ENCODE data around the gene TRIM2. TPM values are rescaled to one million over a fixed set of nuclear protein-coding genes. Genes with fewer than 3 reads are reported as not detected.

Gene TRIM2
- total RNA-seq, 1 experiment from 2014 or later: 49.6 TPM

GRCh38 chr4:153345012-153345981 is 141.1 kb downstream of the TRIM2 start:
- H3K4me1 Mint-ChIP-seq (ENCODE audit: low read depth, unreplicated experiment): peaks cover 41% of the 10 kb centered on the region
- H3K9me3 Mint-ChIP-seq (ENCODE audit: low read depth, unreplicated experiment): no peaks in the 10 kb centered on the region
- CTCF ChIA-PET: interaction anchor here (1.3 kb wide), 1 partner anchor 202 kb away, joined by 3 read pairs; no protein-coding TSS in a partner anchor
- peak; percentile 22 for DNase-seq
- H3K27ac Mint-ChIP-seq (ENCODE audit: unreplicated experiment): peak overlapping the region; percentile 44
- BruUV-seq (replicated peaks): TSS peak; percentile 68
- H3K36me3 Mint-ChIP-seq (ENCODE audit: insufficient read depth, unreplicated experiment): peaks cover 10% of the 10 kb centered on the region
- intact Hi-C loops (cut with micrococcal nuclease; ENCODE audit: unreplicated experiment): loop anchor here (1.0 kb wide), 1 partner anchor 231 kb away; no protein-coding TSS in a partner anchor
- no peak for TF ChIP-seq CTCF (IDR thresholded peaks at IDR 0.05; ENCODE audit: unreplicated experiment)
- no peaks in the 10 kb centered on the region for H3K27me3 Mint-ChIP-seq (ENCODE audit: unreplicated experiment)
- H3K4me3 Mint-ChIP-seq (ENCODE audit: low read depth, unreplicated experiment): peak overlapping the region; percentile 75

- CTCF ChIA-PET: interaction anchor here (1.2 to 1.3 kb wide), 2 partner anchors 203 to 228 kb away, joined by 3 to 8 read pairs; no protein-coding TSS in a partner anchor
- no peak overlapping the region for H3K27ac Mint-ChIP-seq (ENCODE audit: unreplicated experiment)
Measured at GRCh38 chr4:153346031-153346430, 141.8 kb downstream of the TRIM2 start.

GRCh38 chr4:153346563-153346962 is 142.3 kb downstream of the TRIM2 start:
- TF ChIP-seq CTCF (IDR thresholded peaks at IDR 0.05; ENCODE audit: unreplicated experiment): no peak
- DNase-seq: no peak
- H3K9me3 Mint-ChIP-seq (ENCODE audit: low read depth, unreplicated experiment): no peaks in the 10 kb centered on the region
- CTCF ChIA-PET: interaction anchor here (1.2 kb wide), 1 partner anchor 228 kb away, joined by 8 read pairs; no protein-coding TSS in a partner anchor
- no peak overlapping the region for H3K27ac Mint-ChIP-seq (ENCODE audit: unreplicated experiment)
- peaks cover 34% of the 10 kb centered on the region for H3K4me1 Mint-ChIP-seq (ENCODE audit: low read depth, unreplicated experiment)
- no peak overlapping the region for H3K4me3 Mint-ChIP-seq (ENCODE audit: low read depth, unreplicated experiment)
- BruUV-seq (replicated peaks): no TSS peak
- intact Hi-C loops (cut with micrococcal nuclease; ENCODE audit: unreplicated experiment): no loop called here
- no peaks in the 10 kb centered on the region for H3K27me3 Mint-ChIP-seq (ENCODE audit: unreplicated experiment)
- peaks cover 10% of the 10 kb centered on the region for H3K36me3 Mint-ChIP-seq (ENCODE audit: insufficient read depth, unreplicated experiment)

More at GRCh38 chr4:153346031-153346430, 141.8 kb downstream of the TRIM2 start:
- Mint-ChIP-seq H3K27me3 (ENCODE audit: unreplicated experiment) (no peaks in the 10 kb centered on the region), H3K4me1 (ENCODE audit: low read depth, unreplicated experiment) (peaks cover 39% of the 10 kb centered on the region), H3K9me3 (ENCODE audit: low read depth, unreplicated experiment) (no peaks in the 10 kb centered on the region), H3K36me3 (ENCODE audit: insufficient read depth, unreplicated experiment) (peaks cover 10% of the 10 kb centered on the region), H3K4me3 (ENCODE audit: low read depth, unreplicated experiment) (peak overlapping the region; percentile 75)
- no TSS peak for BruUV-seq (replicated peaks)
- no peak for DNase-seq
- intact Hi-C loops (cut with micrococcal nuclease; ENCODE audit: unreplicated experiment): no loop called here
- TF ChIP-seq CTCF (IDR thresholded peaks at IDR 0.05; ENCODE audit: unreplicated experiment): no peak

- Mint-ChIP-seq H3K36me3 (ENCODE audit: insufficient read depth, unreplicated experiment) (peaks cover 10% of the 10 kb centered on the region), H3K4me1 (ENCODE audit: low read depth, unreplicated experiment) (peaks cover 28% of the 10 kb centered on the region), H3K4me3 (ENCODE audit: low read depth, unreplicated experiment) (no peak overlapping the region), H3K9me3 (ENCODE audit: low read depth, unreplicated experiment) (no peaks in the 10 kb centered on the region), H3K27ac (ENCODE audit: unreplicated experiment) (no peak overlapping the region), H3K27me3 (ENCODE audit: unreplicated experiment) (no peaks in the 10 kb centered on the region)
- no peak for TF ChIP-seq CTCF (IDR thresholded peaks at IDR 0.05; ENCODE audit: unreplicated experiment)
- intact Hi-C loops (cut with micrococcal nuclease; ENCODE audit: unreplicated experiment): no loop called here
- no TSS peak for BruUV-seq (replicated peaks)
- CTCF ChIA-PET: interaction anchor here (1.2 kb wide), 1 partner anchor 227 kb away, joined by 8 read pairs; no protein-coding TSS in a partner anchor
- DNase-seq: no peak
Measured at GRCh38 chr4:153347117-153347516, 142.9 kb downstream of the TRIM2 start.
